Measurements from ENCODE around the gene CYP27B1.

DNA sequence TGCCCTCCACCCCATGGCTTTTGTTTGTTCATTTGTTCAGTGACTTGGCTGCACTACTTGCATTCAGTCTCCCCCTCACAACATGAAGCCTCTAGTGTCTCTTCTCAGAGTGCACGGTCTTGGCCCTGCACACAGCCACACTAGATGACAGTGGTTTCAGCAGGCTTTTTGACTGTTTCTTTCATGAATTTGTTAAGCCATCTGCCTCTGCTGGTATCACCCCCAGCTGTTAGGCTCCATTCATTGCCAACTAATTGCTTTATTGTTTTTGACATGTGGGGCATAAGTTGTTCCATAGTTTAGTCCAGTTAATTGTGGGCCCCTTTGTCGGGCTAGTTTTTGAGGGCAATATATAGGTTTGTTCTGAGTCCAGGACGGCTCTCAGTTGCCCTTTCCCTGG lies 54.2 kb downstream of the CYP27B1 start:
- no peak for TF ChIP-seq POLR2A (IDR thresholded peaks at IDR 0.05)
- no peak for TF ChIP-seq CTCF (IDR thresholded peaks at IDR 0.05)
